Sigmoid colon (tissue), 7 donors: ENCODE data around the gene FAM98C. TPM values are rescaled to one million over a fixed set of nuclear protein-coding genes. Genes with fewer than 3 reads are reported as not detected.

Experiments used
- DNase-seq: peaks from one replicate; pipeline ENCODE4 v3.0.0-alpha.2; 2019
- H3K27ac ChIP-seq, 4 donors: fragments of 200-600 bp; sonication (generic); one replicate each; pipeline ENCODE4 v1.5.1; 2016 to 2019; ENCODE audit warnings: mild to moderate bottlenecking in 1 of 4
- H3K27me3 ChIP-seq, 3 donors: fragments of 200-600 bp; sonication (generic); one replicate each; pipeline ENCODE4 v1.5.1; 2019; ENCODE audit warnings: mild to moderate bottlenecking in 1 of 3
- H3K36me3 ChIP-seq, 4 donors: fragments of 200-600 bp; sonication (generic); one replicate each; pipeline ENCODE4 v1.5.1; 2016 to 2019
- H3K4me1 ChIP-seq, 4 donors: fragments of 200-600 bp; sonication (generic); one replicate each; pipeline ENCODE4 v1.5.1; 2017 to 2019
- H3K4me3 ChIP-seq, 4 donors: fragments of 200-600 bp; sonication (generic); one replicate each; pipeline ENCODE4 v1.5.1; 2017 to 2019; ENCODE audit warnings: mild to moderate bottlenecking in 2 of 4, moderate library complexity in 1 of 4
- H3K9me3 ChIP-seq, 4 donors: fragments of 200-600 bp in 3 of 4; sonication (generic) in 3 of 4; one replicate each; pipeline versions ENCODE4 v1.5.1 to v1.6.1; 2013 to 2019
- CTCF ChIP-seq, 4 experiments: fragments of 450-650 bp in 3 of 4; fragments of 200-600 bp in 1 of 4; IDR thresholded peaks; one replicate each; pipeline ENCODE4 v1.5.1; 2016 to 2019; ENCODE audit warnings: antibody characterized with exemption in 4 of 4, mild to moderate bottlenecking in 3 of 4, moderate library complexity in 2 of 4
- EP300 ChIP-seq, 4 donors: sonication (generic); formaldehyde crosslinking; IDR thresholded peaks; one replicate each; pipeline ENCODE4 v1.6.1; 2017; ENCODE audit warnings: antibody characterized with exemption in 4 of 4
- POLR2A ChIP-seq, 2 donors: fragments of 450-650 bp; IDR thresholded peaks; one replicate each; pipeline ENCODE4 v1.6.1; 2016; ENCODE audit warnings: antibody characterized with exemption in 2 of 2, mild to moderate bottlenecking in 2 of 2, moderate library complexity in 2 of 2
- POLR2AphosphoS5 ChIP-seq, 4 donors: sonication (generic); formaldehyde crosslinking; IDR thresholded peaks; one replicate each; pipeline ENCODE4 v1.6.1; 2017; ENCODE audit warnings: antibody characterized with exemption in 4 of 4
- WGBS, 2 donors: extraction: QIAGEN DNeasy Blood & Tissue Kit; methylation state at CpG; one replicate each; pipeline ENCODE4 v1.1.7; 2013; 5-methylcytosine and 5-hydroxymethylcytosine counted together
- intact Hi-C: fragments of 100-400 bp; cut with DNase I; formaldehyde crosslinking; loops from one replicate; pipeline ENCODE4 v1.15.1; 2023
- polyA plus RNA-seq, 3 donors: library from polyadenylated mRNA; stranded (reverse); fragments of 200-250 nt; gene quantifications; one replicate each; pipeline ENCODE4 v1.2.3, GENCODE V29; 2013
- total RNA-seq, 4 donors: library from RNA; depleted of rRNA; stranded (reverse); fragments of >200 nt; gene quantifications; one replicate each; pipeline ENCODE4 v1.1.0, GENCODE V29; 2016
- donor health status: healthy with polysubstance abuse.
- donor health status: Bipolar disorder and iron deficiency.
- donor health status: healthy.

Gene FAM98C
- total and polyA plus RNA-seq, 7 donors: 17.2 to 30.0 (median 26.1) TPM

DNA sequence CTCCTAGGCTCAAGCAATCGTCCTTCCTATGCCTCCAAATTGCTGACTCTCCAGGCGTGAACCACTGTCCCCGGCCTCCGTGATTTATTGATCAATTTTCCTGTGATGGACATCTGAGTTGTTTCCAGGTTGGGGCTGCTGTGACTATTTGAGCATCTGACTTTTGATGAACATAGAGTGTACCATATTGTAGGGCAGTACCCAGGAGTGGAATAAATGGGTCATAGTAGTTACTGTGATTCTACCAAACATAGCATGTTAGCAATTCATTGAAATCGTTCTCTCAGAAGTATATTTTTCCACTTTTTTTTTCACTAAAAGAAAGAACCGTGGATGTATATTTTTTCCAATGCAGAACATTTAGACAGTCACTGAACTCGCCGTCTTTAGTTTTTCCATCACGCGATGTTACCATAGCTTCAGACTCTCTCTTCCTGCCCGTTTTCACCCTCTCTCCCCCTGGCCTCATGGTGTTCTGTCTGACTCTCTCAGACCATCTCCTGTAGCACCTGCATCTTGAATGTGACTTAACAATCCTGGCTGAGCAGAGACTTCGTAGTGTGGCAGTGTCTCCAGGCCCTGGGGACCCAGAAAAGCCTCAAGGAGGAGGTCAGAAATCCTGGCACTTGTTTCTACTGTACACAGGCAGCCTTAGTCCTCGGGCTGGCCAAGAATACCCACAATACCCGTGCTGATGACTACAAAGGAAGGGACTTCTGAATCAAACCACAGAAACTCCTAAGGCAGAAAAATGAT is 26.3 kb downstream of the FAM98C start:
- intact Hi-C loops: no loop called here
- no peak for TF ChIP-seq CTCF (IDR thresholded peaks at IDR 0.05)
- no peak for TF ChIP-seq POLR2AphosphoS5 (IDR thresholded peaks at IDR 0.05)
- TF ChIP-seq POLR2A (IDR thresholded peaks at IDR 0.05): no peak
- TF ChIP-seq EP300 (IDR thresholded peaks at IDR 0.05): no peak
- no peak overlapping the region for H3K27ac ChIP-seq
- H3K4me1 ChIP-seq: peaks cover 0 to 4% (median 0%) of the 10 kb centered on the region in 4 donors
- H3K27me3 ChIP-seq: peaks cover 4 to 41% (median 23%) of the 10 kb centered on the region in 3 donors
- H3K36me3 ChIP-seq: no peaks in the 10 kb centered on the region
- no peaks in the 10 kb centered on the region for H3K9me3 ChIP-seq
- H3K4me3 ChIP-seq: no peak overlapping the region
- no peak for DNase-seq
- WGBS, 2 donors: 52 to 58% methylated on average over 14 of the region's 14 CpGs

DNA sequence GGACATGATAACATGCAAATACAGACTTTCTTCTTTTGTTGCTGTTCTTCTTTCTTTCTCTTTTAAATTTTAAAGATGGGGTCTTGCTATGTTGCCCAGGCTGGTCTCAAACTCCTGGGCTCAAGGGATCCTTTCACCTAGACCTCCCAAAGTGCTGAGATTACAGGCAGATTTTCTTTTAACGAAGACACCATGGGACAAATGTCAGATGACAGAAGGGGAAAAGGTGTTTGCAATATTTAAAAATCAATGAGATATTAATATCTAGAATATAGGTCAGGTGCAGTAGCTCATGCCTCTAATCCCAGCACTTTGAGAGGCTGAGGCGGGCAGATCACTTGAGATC is 26.9 kb downstream of the FAM98C start:
- intact Hi-C loops: no loop called here
- TF ChIP-seq POLR2A (IDR thresholded peaks at IDR 0.05) (no peak), EP300 (IDR thresholded peaks at IDR 0.05) (no peak), CTCF (IDR thresholded peaks at IDR 0.05) (no peak), POLR2AphosphoS5 (IDR thresholded peaks at IDR 0.05) (no peak)
- Histone ChIP-seq H3K9me3 (no peaks in the 10 kb centered on the region), H3K4me3 (no peak overlapping the region), H3K4me1 (peaks cover 0 to 4% (median 0%) of the 10 kb centered on the region in 4 donors), H3K27me3 (peaks cover 8 to 41% (median 28%) of the 10 kb centered on the region in 3 donors), H3K27ac (no peak overlapping the region), H3K36me3 (no peaks in the 10 kb centered on the region)
- no peak for DNase-seq
- 70 to 89% methylated on average over 2 of the region's 2 CpGs for WGBS, 2 donors

- no peaks in the 10 kb centered on the region for H3K36me3 ChIP-seq
- no peak for DNase-seq
- peaks cover 12 to 41% (median 31%) of the 10 kb centered on the region in 3 donors for H3K27me3 ChIP-seq
- H3K4me3 ChIP-seq: no peak overlapping the region
- WGBS, 2 donors: 58 to 82% methylated on average over 7 of the region's 7 CpGs
- no peak for TF ChIP-seq POLR2AphosphoS5 (IDR thresholded peaks at IDR 0.05)
- TF ChIP-seq CTCF (IDR thresholded peaks at IDR 0.05): no peak
- TF ChIP-seq EP300 (IDR thresholded peaks at IDR 0.05): no peak
- no peak for TF ChIP-seq POLR2A (IDR thresholded peaks at IDR 0.05)
- peaks cover 0 to 4% (median 0%) of the 10 kb centered on the region in 4 donors for H3K4me1 ChIP-seq
- no peaks in the 10 kb centered on the region for H3K9me3 ChIP-seq
- H3K27ac ChIP-seq: no peak overlapping the region
- intact Hi-C loops: no loop called here
Measured at GRCh38 chr19:38430931-38431330, 28.0 kb downstream of the FAM98C start.

- intact Hi-C loops: no loop called here
- peak within 1 kb of the TSS in 1 of 4 donors; percentile 31 for H3K4me3 ChIP-seq
- H3K36me3 ChIP-seq: no peaks in the 10 kb centered on the region
- TF ChIP-seq CTCF (IDR thresholded peaks at IDR 0.05) (no peak), EP300 (IDR thresholded peaks at IDR 0.05) (no peak), POLR2A (IDR thresholded peaks at IDR 0.05) (no peak), POLR2AphosphoS5 (IDR thresholded peaks at IDR 0.05) (no peak)
- 16 to 17% methylated on average over 20 of the region's 20 CpGs for WGBS, 2 donors
- H3K4me1 ChIP-seq: peaks cover 0 to 4% (median 0%) of the 10 kb centered on the region in 4 donors
- DNase-seq: no peak
- H3K27me3 ChIP-seq: peaks cover 12 to 49% (median 36%) of the 10 kb centered on the region in 3 donors
- H3K9me3 ChIP-seq: no peaks in the 10 kb centered on the region
- H3K27ac ChIP-seq: no peak within 1 kb of the TSS
Measured at GRCh38 chr19:38433268-38433733, 30.4 kb downstream of the FAM98C start, which contains the start of gene RYR1. TSS of gene RYR1 (plus strand) at chr19:38433691. CDS start at chr19:38433830, 139 bp downstream.
